ENCODE results near the gene SOCS2. TPM values are rescaled to one million over a fixed set of nuclear protein-coding genes. Genes with fewer than 3 reads are reported as not detected.

The SOCS2 gene
- total and polyA plus RNA-seq, 2 of the 8 experiments (the other 6 are each of a cell fraction or from before 2014, with no cell fraction given): 14.5 to 18.0 TPM

DNA sequence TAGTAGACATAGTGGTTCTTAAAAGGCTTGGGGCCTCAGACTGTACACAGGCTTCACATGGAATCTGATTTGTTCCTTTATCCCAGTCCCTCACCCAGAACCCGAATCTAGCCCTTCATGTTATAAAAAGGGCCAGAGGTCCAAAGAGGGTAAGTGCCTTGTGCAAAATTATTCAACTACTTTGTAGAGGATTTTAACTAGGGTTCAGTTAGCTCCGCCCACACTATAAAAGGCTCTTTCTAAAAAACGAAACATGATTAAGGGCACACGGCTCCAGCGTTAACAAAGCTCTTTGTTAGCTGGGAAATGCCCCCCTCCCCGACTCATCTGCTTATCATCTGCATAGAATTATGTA lies 3.2 kb upstream of the SOCS2 start:
- Histone ChIP-seq H3K14ac (ENCODE audit: insufficient read length) (no peak overlapping the region), H3K4me3 (ENCODE audit: extremely low read depth in 1 of 4, insufficient read depth in 2 of 4, low read depth in 3 of 4, low read length in 4 of 4) (peak overlapping the region in 1 of 4 experiments; percentile 82; a peak in 3 of 8 replicates), H3K9me3 (ENCODE audit: insufficient read depth in 2 of 2, low read depth in 1 of 2, low read length in 1 of 2) (no peaks in the 10 kb centered on the region), H4K91ac (replicated peaks; ENCODE audit: insufficient read length, low read length) (no peak overlapping the region), H2BK15ac (ENCODE audit: low read length) (no peak overlapping the region), H2AK5ac (ENCODE audit: low read depth, low read length) (no peak overlapping the region), H3K18ac (ENCODE audit: extremely low read depth, low read length) (no peak overlapping the region), H3K27me3 (replicated peaks in 1 of 4; ENCODE audit: control insufficient read depth in 3 of 4, extremely low read depth in 1 of 4, insufficient read depth in 3 of 4, low read length in 3 of 4) (peaks cover 0 to 24% (median 14%) of the 10 kb centered on the region in 4 experiments; a peak in 5 of 7 replicates), H3K4me1 (replicated peaks in 1 of 4; ENCODE audit: control insufficient read depth in 3 of 4, insufficient read depth in 4 of 4, low read length in 3 of 4) (no peaks in the 10 kb centered on the region; a peak in 3 of 7 replicates), H4K20me1 (replicated peaks in 1 of 2; ENCODE audit: control insufficient read depth in 1 of 2, insufficient read depth in 2 of 2, low read length in 2 of 2) (peaks cover 0 to 4% of the 10 kb centered on the region in 2 experiments), H3K23me2 (ENCODE audit: low read depth, low read length) (peaks cover 26% of the 10 kb centered on the region; the same call in 1 of the 2 replicates), H3K4ac (replicated peaks; ENCODE audit: insufficient read length, low read depth, low read length) (no peak overlapping the region), H3K23ac (ENCODE audit: insufficient read length) (no peak overlapping the region), H3K79me1 (ENCODE audit: low read depth, low read length) (no peaks in the 10 kb centered on the region), H4K5ac (ENCODE audit: insufficient read length, low read depth, low read length) (no peak overlapping the region), H3K4me2 (ENCODE audit: insufficient read depth in 1 of 2, low read depth in 2 of 2, low read length in 2 of 2) (peak overlapping the region; percentile 82 to 85), H4K8ac (ENCODE audit: extremely low read depth, insufficient read depth, low read length) (no peak overlapping the region), H2BK120ac (replicated peaks; ENCODE audit: low read depth, low read length) (no peak overlapping the region), H3K79me2 (ENCODE audit: control insufficient read depth in 1 of 2, insufficient read depth in 2 of 2, low read length in 2 of 2) (peaks cover 0 to 5% of the 10 kb centered on the region in 2 experiments; a peak in 1 of 4 replicates), H2AFZ (ENCODE audit: low read length) (no peak overlapping the region; the same call in 1 of the 2 replicates), H3K9ac (replicated peaks in 1 of 4; ENCODE audit: extremely low read depth in 1 of 4, low read depth in 3 of 4, low read length in 3 of 4) (no peak overlapping the region), H3K56ac (replicated peaks; ENCODE audit: insufficient read length, low read depth, low read length) (no peak overlapping the region), H3K36me3 (ENCODE audit: control insufficient read depth in 2 of 4, insufficient read depth in 4 of 4, low read length in 3 of 4) (no peaks in the 10 kb centered on the region), H2BK20ac (ENCODE audit: low read length) (no peak overlapping the region), H2BK5ac (ENCODE audit: low read depth, low read length) (no peak overlapping the region), H3K27ac (ENCODE audit: low read depth, low read length) (no peak overlapping the region), H2BK12ac (ENCODE audit: low read depth, low read length) (no peak overlapping the region)
- no peak for FAIRE-seq
- WGBS, 2 experiments (ENCODE audit: extremely low coverage in 1 of 2, insufficient coverage in 1 of 2, insufficient read length in 1 of 2, insufficient replicate concordance in 2 of 2, low coverage in 1 of 2, low lambda C conversion rate in 2 of 2, missing lambda C conversion rate in 1 of 2): 18% methylated on average over 6 of the region's 6 CpGs; no CpG with 5 or more reads in 1 of the 2 experiments
- TF ChIP-seq, protein P1, sequence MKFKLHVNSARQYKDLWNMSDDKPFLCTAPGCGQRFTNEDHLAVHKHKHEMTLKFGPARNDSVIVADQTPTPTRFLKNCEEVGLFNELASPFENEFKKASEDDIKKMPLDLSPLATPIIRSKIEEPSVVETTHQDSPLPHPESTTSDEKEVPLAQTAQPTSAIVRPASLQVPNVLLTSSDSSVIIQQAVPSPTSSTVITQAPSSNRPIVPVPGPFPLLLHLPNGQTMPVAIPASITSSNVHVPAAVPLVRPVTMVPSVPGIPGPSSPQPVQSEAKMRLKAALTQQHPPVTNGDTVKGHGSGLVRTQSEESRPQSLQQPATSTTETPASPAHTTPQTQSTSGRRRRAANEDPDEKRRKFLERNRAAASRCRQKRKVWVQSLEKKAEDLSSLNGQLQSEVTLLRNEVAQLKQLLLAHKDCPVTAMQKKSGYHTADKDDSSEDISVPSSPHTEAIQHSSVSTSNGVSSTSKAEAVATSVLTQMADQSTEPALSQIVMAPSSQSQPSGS (IDR thresholded peaks at IDR 0.05; ENCODE audit: low read length): no peak
- no peak for TF ChIP-seq BACH1 (IDR thresholded peaks at IDR 0.05; ENCODE audit: low read length)
- TF ChIP-seq PHF8 (conservative IDR thresholded peaks at IDR 0.05; ENCODE audit: low read depth, low read length): no peak
- no peak for TF ChIP-seq TBP (IDR thresholded peaks at IDR 0.05; ENCODE audit: low read depth, low read length)
- TF ChIP-seq CHD1 (IDR thresholded peaks at IDR 0.05; ENCODE audit: low read depth, low read length): no peak
- no peak for TF ChIP-seq CHD2 (IDR thresholded peaks at IDR 0.05; ENCODE audit: low read length)
- TF ChIP-seq TEAD4 (IDR thresholded peaks at IDR 0.05; ENCODE audit: low read depth, low read length): no peak
- TF ChIP-seq GABPA (IDR thresholded peaks at IDR 0.05; ENCODE audit: borderline replicate concordance, insufficient read depth, low read length): no peak
- ChIA-PET CTCF (ENCODE audit: partially characterized antibody) (interaction anchor here (0.6 to 5.0 kb wide), 44 partner anchors 9 to 533 kb away, joined by 3 to 51 read pairs (median 3); no protein-coding TSS in a partner anchor), POLR2A (ENCODE audit: partially characterized antibody) (interaction anchor here (0.8 to 5.3 kb wide), 11 partner anchors 13 to 533 kb away, joined by 3 to 37 read pairs (median 3); partner anchors contain the start of gene CRADD)
- no peak for DNase-seq (ENCODE audit: low read depth in 1 of 2, low spot score in 2 of 2)
